AG04450 (cell line): ENCODE measurements around the gene CAPS. TPM values are rescaled to one million over a fixed set of nuclear protein-coding genes. Genes with fewer than 3 reads are reported as not detected.

Experiments used
- CTCF ChIA-PET: fragments of 300-600, 350-600 bp; formaldehyde crosslinking; extraction: SDS; loops from one replicate; lab custom pipeline; 2022; ENCODE audit warnings: antibody characterized with exemption, inconsistent platforms; lab: Charles Lee
- POLR2A ChIA-PET: fragments of 350-600 bp; formaldehyde crosslinking; extraction: SDS; loops from one replicate; lab custom pipeline; 2021; ENCODE audit warnings: antibody characterized with exemption, inconsistent platforms; lab: Yijun Ruan, JAX
- DNase-seq: peaks from one replicate; pipeline ENCODE4 v3.0.0-alpha.2; 2011; ENCODE audit warnings: low read depth, low spot score
- H3K27ac ChIP-seq: one replicate; pipeline ENCODE4 v1.5.1; 2012; ENCODE audit warnings: low read depth, low read length, control low read depth
- H3K27me3 ChIP-seq: one replicate; pipeline ENCODE4 v1.6.0; 2012; ENCODE audit warnings: low read length; ENCODE audit not compliant: control insufficient read depth, insufficient read depth
- H3K4me3 ChIP-seq: 2 replicates; pipeline ENCODE4 v1.5.1; 2011; ENCODE audit warnings: mild to moderate bottlenecking, low read depth, low read length, control low read depth
- H3K9me3 ChIP-seq: 2 replicates; pipeline ENCODE4 v1.5.1; 2012; ENCODE audit warnings: low read length; ENCODE audit not compliant: control insufficient read depth, insufficient read depth
- polyA plus RNA-seq: library from polyadenylated mRNA; depleted of rRNA; stranded (reverse); fragments of >200 nt; gene quantifications from 2 replicates; pipeline ENCODE4 v1.2.3, GENCODE V29; 2011
- TF ChIP-seq, protein P1 (sequence below): IDR thresholded peaks from 2 replicates; pipeline ENCODE4 v1.5.1; 2011; ENCODE audit warnings: low read depth, low read length, control low read depth, inconsistent platforms

The CAPS gene
- polyA plus RNA-seq, 1 experiment: 2.7 TPM

- Histone ChIP-seq H3K9me3 (no peaks in the 10 kb centered on the region; the same call in 1 of the 2 replicates), H3K27me3 (no peaks in the 10 kb centered on the region), H3K4me3 (no peak overlapping the region), H3K27ac (no peak overlapping the region)
- DNase-seq: no peak
- ChIA-PET CTCF (no interaction called here), POLR2A (no interaction called here)
- TF ChIP-seq, protein P1, sequence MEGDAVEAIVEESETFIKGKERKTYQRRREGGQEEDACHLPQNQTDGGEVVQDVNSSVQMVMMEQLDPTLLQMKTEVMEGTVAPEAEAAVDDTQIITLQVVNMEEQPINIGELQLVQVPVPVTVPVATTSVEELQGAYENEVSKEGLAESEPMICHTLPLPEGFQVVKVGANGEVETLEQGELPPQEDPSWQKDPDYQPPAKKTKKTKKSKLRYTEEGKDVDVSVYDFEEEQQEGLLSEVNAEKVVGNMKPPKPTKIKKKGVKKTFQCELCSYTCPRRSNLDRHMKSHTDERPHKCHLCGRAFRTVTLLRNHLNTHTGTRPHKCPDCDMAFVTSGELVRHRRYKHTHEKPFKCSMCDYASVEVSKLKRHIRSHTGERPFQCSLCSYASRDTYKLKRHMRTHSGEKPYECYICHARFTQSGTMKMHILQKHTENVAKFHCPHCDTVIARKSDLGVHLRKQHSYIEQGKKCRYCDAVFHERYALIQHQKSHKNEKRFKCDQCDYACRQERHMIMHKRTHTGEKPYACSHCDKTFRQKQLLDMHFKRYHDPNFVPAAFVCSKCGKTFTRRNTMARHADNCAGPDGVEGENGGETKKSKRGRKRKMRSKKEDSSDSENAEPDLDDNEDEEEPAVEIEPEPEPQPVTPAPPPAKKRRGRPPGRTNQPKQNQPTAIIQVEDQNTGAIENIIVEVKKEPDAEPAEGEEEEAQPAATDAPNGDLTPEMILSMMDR: no peak
These were observed 1.7 kb downstream of the CAPS start for GRCh38 chr19:5915782-5916165.

DNA sequence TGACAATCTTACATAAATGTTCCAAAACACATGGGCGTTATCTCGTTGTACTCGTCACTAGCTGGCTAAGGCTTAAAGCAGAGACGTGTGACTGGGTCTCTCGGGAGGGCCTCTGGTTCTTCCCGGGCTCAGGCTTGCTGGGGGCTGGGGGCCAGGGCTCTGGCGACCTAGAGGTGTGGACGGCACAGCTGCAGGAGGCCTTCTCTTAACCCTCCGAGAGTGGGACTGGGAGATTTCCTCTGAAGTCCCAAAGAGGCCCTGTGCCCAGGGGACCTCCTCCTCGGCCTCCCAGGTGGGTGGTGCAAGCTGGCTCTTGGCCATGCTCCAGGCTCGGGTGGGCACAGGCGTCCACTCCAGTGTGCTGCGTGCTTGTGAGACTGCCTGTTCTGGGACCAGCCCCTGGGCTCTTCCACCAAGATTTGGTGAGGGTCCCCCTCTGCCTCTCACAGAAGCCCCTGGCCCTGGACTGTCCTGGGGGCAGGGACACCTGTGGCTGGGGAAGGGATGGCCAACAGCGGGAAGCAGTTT, 2.2 kb downstream of the CAPS start:
- Histone ChIP-seq H3K27ac (no peak overlapping the region), H3K9me3 (no peaks in the 10 kb centered on the region; the same call in 1 of the 2 replicates), H3K4me3 (no peak overlapping the region), H3K27me3 (no peaks in the 10 kb centered on the region)
- ChIA-PET CTCF (no interaction called here), POLR2A (no interaction called here)
- no peak for DNase-seq
- TF ChIP-seq, protein P1: no peak

- TF ChIP-seq, protein P1: no peak
- ChIA-PET CTCF (no interaction called here), POLR2A (no interaction called here)
- DNase-seq: no peak
- no peaks in the 10 kb centered on the region; the same call in 1 of the 2 replicates for H3K9me3 ChIP-seq
- no peaks in the 10 kb centered on the region for H3K27me3 ChIP-seq
- no peak overlapping the region for H3K4me3 ChIP-seq
- no peak overlapping the region for H3K27ac ChIP-seq
These were observed 3.5 kb downstream of the CAPS start for GRCh38 chr19:5917431-5918107.

DNA sequence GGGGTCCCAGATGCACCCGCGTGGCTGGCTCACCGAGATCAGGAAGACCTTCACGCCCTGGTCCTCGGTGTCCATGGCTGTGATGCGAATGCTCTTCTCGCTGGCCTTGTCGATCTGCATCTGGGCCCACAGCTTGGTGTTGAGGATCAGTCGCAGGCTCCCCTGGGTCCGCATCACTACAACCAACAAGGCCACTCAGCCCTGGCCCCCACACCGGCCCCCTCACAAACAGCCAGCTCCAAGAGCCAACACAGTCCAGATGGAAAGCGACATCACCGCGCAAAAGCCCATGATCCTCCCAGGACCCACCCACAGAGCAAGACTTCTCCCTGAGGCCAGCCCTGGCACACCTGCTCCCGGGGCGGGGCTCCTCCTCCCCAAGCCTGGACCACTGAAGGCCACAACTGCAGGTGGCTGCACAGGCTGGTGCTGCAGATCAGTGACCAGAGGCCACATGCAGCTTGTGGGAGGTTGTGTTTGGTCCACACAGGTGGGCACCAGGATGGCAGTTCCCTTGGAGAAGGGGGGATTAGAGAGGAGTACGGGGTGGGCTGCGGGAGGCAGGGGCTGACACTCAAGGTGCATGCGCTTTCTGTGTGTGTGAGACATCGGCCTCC, 4.5 kb downstream of the CAPS start:
- ChIA-PET CTCF (no interaction called here), POLR2A (no interaction called here)
- Histone ChIP-seq H3K27me3 (no peaks in the 10 kb centered on the region), H3K9me3 (no peaks in the 10 kb centered on the region; the same call in 1 of the 2 replicates), H3K27ac (no peak overlapping the region), H3K4me3 (no peak overlapping the region)
- DNase-seq: no peak
- TF ChIP-seq, protein P1: no peak
